Measurements from ENCODE around the gene CASP9. TPM values are rescaled to one million over a fixed set of nuclear protein-coding genes. Genes with fewer than 3 reads are reported as not detected.
"Not testable (repeated sequence)": the region's sequence is repeated elsewhere in the genome, so short reads cannot be mapped to it uniquely, and the experiment has no call there.

Gene CASP9
- polyA plus RNA-seq, 3 donors = 12.7 to 22.0 (median 14.5) TPM

DNA sequence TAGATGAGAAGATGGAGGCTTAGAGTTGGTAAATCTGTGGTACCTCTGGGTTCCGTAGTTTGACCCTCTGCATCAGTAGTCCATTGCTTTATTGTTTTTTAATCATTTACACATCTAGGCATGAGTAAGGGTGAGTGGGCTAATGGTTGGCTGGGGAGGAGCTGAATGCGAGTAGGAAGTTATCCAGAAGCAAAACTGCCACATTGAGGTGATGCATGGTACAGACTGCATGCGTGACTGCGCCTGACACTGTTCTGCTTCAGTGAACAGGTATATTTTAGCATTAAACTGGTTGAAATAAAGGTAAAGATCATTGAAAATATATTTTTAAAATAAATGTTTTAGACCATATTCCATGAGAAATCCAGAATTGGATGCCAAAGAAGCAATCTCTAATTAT lies 7.0 kb upstream of the CASP9 start:
- H3K27ac ChIP-seq (ENCODE audit: low read depth, low read length) = no peak overlapping the region
- WGBS, 3 donors = 95 to 99% (median 97%) methylated on average over 4 of the region's 4 CpGs

DNA sequence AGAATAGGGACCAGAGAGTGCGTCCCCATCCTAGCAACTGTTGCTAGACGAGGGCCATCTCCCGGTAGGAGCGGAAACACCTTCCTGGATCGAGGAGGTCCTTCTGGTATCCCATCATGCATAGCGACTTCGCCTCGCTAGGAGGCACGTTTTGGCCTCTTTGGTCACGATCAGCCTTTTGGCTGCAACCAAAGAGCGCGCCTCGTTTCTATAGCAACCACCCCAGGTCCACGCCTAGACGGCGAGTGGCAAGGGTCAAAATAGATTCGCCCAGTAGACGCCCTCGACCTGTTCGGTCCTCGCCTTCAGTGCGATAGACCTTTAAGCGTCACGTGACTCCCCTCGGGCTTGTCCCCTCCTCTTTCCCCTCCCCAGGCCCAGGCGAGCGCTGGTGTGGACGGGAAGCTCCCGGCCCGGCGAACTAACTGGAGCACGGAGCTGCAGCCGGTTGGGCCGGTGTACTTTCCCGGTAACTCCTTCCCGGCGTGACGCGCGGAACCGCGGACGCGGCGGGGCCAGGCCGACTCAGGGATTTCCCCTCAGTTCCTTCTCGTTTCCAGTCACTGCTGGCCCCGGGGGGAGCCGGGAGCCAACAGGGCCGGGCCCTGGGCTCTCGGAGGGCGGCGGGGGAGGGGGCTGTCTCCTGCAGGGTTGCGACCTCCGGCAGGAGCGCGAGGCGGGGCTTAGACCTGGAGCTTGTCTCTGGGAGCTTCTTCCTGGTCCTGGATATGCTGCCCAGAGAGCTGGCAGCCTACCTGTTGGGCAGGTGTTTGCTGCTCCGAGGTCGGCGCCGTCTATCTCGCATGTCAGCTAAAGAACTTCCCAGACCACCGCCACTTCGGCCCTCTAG lies 2.7 kb upstream of the CASP9 start, which contains the start of gene DNAJC16:
TSS of gene DNAJC16 (plus strand) at position 359 of the 850 bp plus-strand sequence. CDS start 2,258 bp downstream, outside the sequence.
- 0 to 1% (median 1%) methylated on average over 57 to 65 of the region's 65 CpGs for WGBS, 3 donors

DNA sequence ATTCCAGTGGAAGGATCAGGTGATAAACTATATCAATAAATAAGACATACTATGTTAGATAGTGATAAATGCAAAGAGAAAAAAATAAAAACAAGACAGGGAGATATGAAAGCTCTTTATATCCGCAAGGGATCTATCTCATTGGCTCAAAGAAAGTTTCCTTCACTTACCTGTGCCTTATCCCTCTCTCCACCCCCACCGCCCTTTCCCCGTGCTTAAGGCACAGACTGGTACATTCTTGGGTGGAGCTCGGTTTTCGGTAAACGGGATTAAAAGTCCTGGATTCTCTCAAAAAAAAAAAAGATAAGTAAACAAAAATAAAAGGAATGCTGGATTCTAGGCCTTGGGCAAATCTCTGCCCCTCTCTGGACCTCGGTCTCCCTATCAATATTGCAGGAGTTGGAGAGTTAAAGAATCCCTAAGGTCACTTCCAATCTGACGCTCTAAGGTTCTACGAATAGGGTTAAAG lies 2.0 kb upstream of the CASP9 start:
- 7 to 16% (median 13%) methylated on average over 9 of the region's 9 CpGs for WGBS, 3 donors
- H3K27ac ChIP-seq (ENCODE audit: low read depth, low read length) = no peak overlapping the region

More for the DNA sequence above, 2.7 kb upstream of the CASP9 start, which contains the start of gene DNAJC16:
- peak within 1 kb of the TSS; percentile 70 for H3K27ac ChIP-seq (ENCODE audit: low read depth, low read length)

DNA sequence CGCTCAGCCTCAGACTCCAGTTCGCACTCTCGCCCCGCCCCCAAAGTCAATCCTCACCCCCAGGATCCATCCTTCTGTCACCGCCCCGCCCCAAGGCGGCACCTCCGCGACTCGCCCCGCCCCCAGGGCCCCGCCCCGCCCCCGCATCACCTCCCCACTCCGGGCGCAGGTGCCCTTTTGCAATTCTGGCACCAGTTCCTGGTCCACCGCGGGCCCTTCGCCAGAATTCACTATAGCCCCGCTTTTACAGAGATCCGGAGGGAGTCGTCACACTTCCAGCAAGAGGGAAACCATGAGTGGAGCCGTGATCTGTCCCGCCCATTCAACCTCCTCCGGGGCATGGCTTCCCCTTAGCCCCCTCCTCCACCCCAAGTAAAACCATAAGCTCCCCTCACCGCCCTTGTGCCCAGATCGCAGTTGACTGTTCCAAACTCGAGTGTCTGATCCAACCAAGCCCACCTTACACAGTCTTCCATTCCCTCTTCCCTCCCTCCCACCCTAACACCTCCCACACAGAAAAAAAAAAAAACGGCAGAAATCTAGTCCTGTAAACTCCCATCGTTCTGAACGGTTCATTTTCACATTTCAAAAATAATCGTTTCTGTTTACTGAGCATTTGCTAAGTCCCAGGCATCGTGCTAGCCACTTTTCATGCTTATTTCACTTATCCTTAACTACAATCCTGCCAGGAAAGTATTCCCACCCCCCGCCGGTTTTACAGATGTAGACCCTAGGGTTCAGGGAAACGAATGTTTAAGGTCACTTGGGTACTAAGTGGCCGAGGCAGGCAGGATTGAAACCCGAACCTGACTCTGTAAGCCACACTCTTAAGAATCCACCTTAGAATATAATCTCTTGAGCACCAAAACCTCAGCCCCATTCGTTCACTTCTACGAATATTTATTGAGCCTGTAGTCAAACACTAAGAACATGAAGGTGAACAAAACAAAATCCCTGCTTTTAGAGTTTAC lies 1.3 kb upstream of the CASP9 start:
- 1 to 4% (median 3%) methylated on average over 37 to 40 of the region's 40 CpGs for WGBS, 3 donors
- peak overlapping the region; percentile 30 for H3K27ac ChIP-seq (ENCODE audit: low read depth, low read length)

DNA sequence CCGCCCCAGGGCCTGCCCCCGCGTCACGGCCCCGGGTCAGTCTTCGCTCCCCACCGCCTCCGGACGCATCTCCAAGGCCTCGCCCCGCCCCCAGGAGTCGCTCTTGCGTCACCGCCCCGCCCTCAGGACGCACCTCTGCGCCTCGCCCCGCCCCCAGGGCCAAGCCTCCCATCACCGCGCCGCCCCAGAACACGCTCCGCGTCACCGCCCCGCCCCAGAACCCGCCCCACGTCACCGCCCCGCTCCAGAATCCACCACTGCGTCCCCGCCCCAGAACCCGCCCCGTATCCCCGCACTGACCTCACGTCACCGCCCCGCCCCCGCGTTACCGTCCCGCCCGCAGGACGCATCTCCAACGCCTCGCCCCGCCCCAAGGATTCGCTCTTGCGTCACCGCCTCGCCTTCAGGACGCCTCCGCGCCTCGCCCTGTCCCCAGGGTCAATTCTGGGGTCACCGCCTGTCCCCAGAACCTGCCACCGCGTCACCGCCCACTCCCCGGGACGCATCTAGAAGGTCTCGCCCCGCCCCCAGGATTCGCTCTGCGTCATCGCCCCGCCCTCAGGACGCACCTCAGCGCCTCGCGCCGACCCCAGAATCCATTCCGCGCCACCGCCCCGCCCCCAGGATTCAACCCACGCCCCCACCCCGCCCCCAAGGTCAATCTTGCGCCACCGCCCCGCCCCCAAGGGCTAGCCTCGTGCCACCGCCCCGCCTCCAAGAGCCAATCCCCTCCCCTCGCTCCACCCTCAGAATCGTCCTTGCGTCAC lies 451 bp upstream of the CASP9 start:
- 1 to 2% (median 1%) methylated on average over 58 to 88 of the region's 88 CpGs for WGBS, 3 donors
- H3K27ac ChIP-seq (ENCODE audit: low read depth, low read length) = peak overlapping the region; percentile 4

DNA sequence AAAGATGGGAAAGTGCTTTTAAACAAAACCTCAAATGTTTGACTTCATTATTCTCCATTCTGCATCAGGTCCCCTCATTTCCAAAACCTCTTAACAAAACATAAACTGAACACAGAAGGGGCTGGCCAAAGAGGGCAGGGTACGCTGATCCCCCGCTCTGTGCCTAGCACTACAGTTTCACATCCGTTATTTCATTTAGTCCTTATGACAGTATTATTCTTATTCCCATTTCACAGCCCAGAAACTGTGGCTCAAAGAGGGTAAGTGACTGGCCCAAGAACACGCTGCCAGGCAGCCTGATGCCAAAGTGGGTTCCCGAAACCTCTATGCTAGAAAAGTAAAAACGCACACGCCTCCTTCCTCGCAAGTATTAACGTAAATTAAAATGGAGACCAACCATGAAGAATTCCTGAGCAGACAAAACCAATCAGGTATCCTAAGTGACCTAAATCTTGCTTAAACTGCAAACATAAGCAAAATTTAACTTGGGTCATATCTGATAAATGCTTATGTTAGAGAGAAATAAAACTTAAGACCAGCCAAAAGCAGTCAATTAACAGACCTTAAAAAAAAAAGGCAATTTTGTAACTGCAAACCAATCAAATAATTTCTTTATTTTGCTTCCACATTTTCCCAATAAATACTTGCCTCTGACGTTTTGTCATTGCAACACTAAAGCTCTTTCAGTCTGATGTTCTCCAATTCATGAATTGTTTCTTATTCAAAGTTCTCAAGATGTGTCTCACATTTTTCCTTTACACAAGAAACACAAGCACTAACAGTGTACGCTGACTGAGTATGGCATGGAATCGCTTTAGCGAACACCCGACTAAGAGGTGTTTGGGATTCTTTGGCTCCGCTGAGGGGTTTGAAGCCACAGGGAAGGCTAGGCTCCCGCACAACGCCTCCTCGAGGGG lies 653 bp downstream of the CASP9 start:
- 32 to 43% (median 40%) methylated on average over 18 of the region's 18 CpGs for WGBS, 3 donors

DNA sequence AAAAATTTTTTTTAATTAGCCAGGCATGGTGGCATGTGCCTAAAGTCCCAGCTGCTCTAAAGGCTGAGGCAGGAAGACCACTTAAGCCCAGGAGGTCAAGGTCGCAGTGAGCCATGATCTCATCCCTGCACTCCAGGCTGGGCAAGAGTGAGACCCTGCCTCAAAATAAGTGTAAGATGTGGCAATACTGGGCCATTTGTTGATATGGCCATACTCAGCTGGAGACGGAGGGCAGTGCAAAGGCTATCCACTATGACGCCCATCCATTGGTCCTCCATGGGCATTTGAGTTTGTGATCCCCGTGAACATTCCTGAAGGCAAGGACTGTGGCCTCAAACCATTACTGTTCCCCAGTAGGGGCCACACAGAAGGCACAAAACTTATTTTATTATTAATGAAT lies 1.5 kb downstream of the CASP9 start:
- no peak overlapping the region for H3K27ac ChIP-seq (ENCODE audit: low read depth, low read length)
- 96 to 98% (median 98%) methylated on average over 4 of the region's 4 CpGs for WGBS, 3 donors

More for the DNA sequence above, 653 bp downstream of the CASP9 start:
- H3K27ac ChIP-seq (ENCODE audit: low read depth, low read length) = peak overlapping the region; percentile 91

DNA sequence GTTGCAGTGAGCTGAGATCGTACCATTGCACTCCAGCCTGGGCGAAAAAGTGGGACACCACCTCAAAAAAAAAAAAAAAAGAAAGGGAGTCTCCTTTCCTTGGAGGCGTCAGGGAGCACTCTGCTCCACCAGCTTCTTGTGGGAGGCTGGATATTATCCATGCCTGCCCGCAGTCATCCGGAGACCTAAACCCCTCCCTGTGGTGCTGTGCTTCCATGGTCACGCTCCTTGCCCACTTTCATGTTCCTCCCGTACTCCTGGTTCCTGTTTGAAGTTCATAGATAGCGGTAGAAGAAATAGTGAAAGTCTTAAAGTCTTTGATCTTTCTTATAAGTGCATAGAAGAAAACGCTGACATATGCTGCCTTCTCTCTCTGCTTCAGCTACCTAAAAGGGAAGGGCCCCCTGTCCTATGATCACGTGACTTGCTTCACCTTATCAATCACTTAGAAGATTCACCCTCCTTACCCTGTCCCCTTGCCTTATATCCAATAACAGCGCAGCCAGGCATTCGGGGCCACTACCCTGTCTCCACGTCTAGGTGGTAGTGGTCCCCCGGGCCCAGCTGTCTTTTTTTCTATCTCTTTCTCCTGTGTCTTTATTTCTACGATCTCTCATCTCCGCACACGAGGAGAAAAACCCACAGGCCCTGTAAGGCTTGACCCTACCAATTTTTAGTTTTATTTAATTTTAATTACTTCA lies 2.7 kb downstream of the CASP9 start:
- 85 to 91% (median 88%) methylated on average over 17 of the region's 17 CpGs for WGBS, 3 donors
- H3K27ac ChIP-seq (ENCODE audit: low read depth, low read length) = not testable (repeated sequence)

DNA sequence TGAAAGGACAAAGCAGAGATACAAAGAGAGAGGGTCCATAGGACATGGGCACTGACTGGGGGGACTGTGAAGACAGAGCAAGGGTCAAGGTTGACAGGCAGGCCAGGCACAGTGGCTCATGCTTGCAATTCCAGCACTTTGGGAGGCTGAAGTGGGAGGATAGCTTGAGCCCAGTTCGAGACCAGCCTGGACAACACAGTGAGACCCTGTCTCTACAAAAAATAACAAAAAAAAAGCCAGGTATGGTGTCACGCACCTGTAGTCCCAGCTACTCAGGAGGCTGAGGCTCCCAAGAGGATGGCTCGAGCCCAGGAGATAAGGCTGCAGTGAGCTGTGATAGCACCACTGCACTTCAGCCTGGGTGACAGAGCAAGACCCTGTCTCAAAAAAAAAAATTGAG lies 4.4 kb downstream of the CASP9 start:
- WGBS, 3 donors = 88 to 98% (median 98%) methylated on average over 3 of the region's 3 CpGs

DNA sequence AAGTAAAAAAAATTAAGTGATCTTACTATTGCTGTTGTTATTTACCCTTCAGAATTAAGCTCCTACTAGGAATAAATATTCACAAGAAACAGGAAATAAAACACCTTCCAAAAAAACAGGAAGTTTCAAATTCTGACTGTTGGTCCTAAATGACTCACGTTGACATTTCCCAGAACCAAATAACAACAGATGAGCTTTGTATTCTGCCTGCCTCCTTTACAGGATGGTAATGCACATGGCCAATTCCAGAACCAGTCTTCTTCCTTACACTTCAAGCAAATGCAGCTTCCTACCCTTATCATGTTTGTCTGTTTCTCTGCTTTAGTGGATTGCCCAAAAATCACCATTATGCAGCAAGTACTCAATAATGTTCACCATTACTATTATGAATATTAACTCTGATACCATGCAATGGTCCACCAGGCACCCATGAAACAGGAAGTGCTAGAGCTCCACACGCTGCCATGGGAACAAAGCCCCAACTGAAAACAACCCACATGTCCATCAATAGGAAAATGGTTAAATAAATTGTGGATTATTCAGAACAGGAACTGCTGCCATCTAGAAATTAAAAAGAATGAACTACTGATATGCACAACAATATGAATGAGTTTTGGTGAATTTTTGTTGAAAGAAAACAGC lies 8.9 kb downstream of the CASP9 start:
- H3K27ac ChIP-seq (ENCODE audit: low read depth, low read length) = no peak overlapping the region
- 29 to 78% (median 42%) methylated on average over 2 of the region's 2 CpGs for WGBS, 3 donors

More for the DNA sequence above, 4.4 kb downstream of the CASP9 start:
- H3K27ac ChIP-seq (ENCODE audit: low read depth, low read length) = no peak overlapping the region

DNA sequence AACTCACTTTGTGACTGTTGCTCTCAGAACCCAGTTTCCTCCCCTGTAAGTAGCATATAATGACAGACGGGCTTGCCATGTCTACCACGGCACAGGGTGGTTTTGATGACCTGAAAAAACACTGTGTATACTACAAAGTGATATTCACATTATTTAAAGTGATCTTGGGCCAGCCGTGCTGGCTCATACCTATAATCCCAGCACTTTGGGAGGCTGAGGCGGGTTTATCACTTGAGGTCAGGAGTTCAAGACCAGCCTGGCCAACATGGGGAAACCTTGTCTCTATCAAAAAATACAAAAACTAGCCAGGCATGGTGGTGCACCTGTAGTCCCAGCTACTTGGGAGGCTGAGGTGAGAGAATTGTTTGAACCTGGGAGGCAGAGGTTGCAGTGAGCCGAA lies 9.5 kb downstream of the CASP9 start:
- H3K27ac ChIP-seq (ENCODE audit: low read depth, low read length) = not testable (repeated sequence)
- 90 to 92% (median 92%) methylated on average over 5 of the region's 5 CpGs for WGBS, 3 donors

DNA sequence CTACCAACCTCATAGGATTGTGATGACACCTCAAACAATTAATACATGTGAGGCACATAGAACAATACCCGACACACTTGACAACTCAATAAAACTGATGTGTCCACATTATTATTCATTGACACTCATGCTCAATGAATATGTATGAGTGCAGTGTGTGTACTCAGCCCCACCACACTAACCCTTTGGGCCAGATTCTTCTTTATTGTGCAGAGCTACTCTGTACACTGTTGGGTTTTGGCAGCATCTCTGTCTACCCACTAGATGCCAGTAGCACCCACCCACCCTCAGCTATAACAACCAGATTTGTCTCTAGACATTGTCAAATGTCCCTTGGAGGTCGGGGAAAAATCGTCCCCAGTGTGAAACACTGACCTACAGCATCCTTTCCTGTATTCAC lies 10.1 kb downstream of the CASP9 start:
- WGBS, 3 donors = 89 to 97% (median 90%) methylated on average over 3 of the region's 3 CpGs
- H3K27ac ChIP-seq (ENCODE audit: low read depth, low read length) = no peak overlapping the region

DNA sequence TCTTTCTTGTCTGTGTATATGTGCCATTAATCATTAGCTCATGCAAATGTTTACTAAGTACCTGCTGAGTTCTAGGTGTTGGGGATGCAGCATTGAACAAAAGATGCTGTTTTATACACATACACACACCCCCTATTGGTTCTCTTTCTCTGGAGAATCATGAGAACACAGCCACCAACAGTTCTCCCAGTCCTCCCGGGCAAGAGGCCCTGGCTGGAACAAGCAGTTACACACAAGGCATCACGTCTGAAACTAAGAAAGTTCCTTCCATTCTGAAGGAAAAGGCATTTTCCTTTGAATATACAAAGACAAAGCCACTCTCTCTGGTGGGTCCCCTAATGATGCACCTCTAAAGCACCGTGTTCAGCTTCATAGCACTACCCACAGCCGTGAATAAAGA lies 10.8 kb downstream of the CASP9 start:
- no peak overlapping the region for H3K27ac ChIP-seq (ENCODE audit: low read depth, low read length)
- whole genome bisulfite sequencing, 3 donors = 66 to 83% (median 81%) methylated on average over 4 of the region's 4 CpGs

DNA sequence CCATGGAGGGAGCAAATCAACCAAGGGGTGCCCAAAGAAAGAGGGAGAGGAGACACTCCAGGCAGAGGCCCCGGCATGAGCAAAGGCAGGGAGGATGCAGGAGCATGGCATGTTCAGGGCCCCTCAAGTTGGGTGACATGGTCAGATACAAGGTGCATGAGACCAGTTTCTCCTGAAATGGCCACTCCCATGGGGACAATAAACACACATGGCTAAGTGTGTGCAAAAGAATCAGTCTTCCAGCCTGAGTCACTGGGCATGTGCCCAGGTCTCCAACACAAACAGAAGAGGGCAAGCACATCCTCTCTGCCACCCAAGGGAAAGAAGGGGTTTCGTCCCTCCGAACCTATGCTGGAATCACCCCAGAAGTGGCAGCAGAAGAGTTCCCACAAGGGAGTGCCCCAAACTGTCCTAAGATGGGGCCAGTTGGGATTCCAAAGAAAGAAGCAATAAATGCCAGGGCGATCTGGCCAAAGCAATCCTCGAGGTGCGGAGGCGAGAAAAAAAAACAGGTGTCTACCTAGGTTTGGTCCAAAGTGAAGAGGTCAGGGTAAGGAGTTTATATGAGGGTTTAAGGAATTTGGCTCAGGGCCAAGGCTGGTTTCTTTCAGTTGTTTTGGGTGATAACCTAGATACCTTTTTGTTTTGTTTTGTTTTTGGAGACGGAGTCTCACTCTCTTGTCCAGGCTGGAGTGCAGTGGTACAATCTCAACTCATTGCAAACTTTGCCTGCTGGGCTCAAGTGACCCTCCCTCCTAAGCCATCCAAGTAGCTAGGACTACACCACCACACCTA lies 13.2 kb downstream of the CASP9 start:
- WGBS, 3 donors = 81 to 95% (median 93%) methylated on average over 8 of the region's 8 CpGs
- H3K27ac ChIP-seq (ENCODE audit: low read depth, low read length) = no peak overlapping the region

DNA sequence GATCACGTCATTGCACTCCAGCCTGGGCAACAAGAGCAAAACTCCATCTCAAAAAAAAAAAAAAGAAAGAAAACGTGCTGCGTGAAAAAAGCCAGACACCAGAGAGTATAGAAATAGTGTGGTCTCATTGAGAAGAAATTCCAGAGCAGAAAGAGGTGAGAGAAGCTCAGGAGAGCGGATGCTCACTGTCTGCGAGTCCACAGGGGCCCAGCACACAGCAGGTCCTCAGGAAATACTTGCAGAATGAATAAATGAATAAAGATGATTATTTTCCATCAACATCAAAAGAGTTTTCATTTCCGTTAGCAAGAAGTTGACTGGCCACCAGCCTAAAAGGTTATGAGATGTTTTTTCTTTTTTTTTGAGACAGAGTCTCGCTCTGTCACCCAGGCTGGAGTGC lies 14.4 kb downstream of the CASP9 start:
- H3K27ac ChIP-seq (ENCODE audit: low read depth, low read length) = no peak overlapping the region
- 76 to 89% (median 89%) methylated on average over 6 to 7 of the region's 7 CpGs for WGBS, 3 donors

All from adipose tissue (tissue), 3 donors.